HepG2 (cell line): ENCODE measurements around the gene MYADML2. TPM values are rescaled to one million over a fixed set of nuclear protein-coding genes. Genes with fewer than 3 reads are reported as not detected.

Experiments used
- ADNP ChIP-seq: sonication (generic); formaldehyde crosslinking; IDR thresholded peaks from 2 replicates; pipeline ENCODE4 v1.4.0; 2020; ENCODE audit warnings: missing genetic modification reagents
- AGO2 ChIP-seq: fragments of 200-400 bp; formaldehyde crosslinking; optimal IDR thresholded peaks from 2 replicates; pipeline ENCODE3; 2017; ENCODE audit warnings: mild to moderate bottlenecking, low read depth, low read length, moderate library complexity
- ATM ChIP-seq: fragments of 450-650 bp; IDR thresholded peaks from 2 replicates; pipeline ENCODE4 v1.7.1; 2017; ENCODE audit warnings: mild to moderate bottlenecking, borderline replicate concordance
- ATRX ChIP-seq: sonication (generic); formaldehyde crosslinking; IDR thresholded peaks from 2 replicates; pipeline ENCODE4 v1.4.0; 2020; ENCODE audit warnings: missing genetic modification reagents, borderline replicate concordance
- BHLHE40 ChIP-seq: IDR thresholded peaks from 2 replicates; pipeline ENCODE4 v1.6.1; 2011; ENCODE audit warnings: low read length, improper control_type of control experiment
- FOXM1 ChIP-seq: sonication (generic); formaldehyde crosslinking; IDR thresholded peaks from 2 replicates; pipeline ENCODE4 v1.5.0; 2020; ENCODE audit warnings: missing genetic modification reagents
- JUND ChIP-seq: sonication (generic); formaldehyde crosslinking; IDR thresholded peaks from 2 replicates; pipeline ENCODE4 v1.8.0; 2022; ENCODE audit warnings: mild to moderate bottlenecking, missing genetic modification reagents
- POLR2A ChIP-seq, 2 experiments: IDR thresholded peaks; 2 replicates each; pipeline ENCODE4 v1.6.1; 2011; ENCODE audit warnings: low read depth in 2 of 2, low read length in 2 of 2, mild to moderate bottlenecking in 1 of 2, moderate library complexity in 1 of 2; ENCODE audit not compliant: insufficient read depth in 1 of 2
- RNF2 ChIP-seq: fragments of 450-650 bp; conservative IDR thresholded peaks from 2 replicates; pipeline ENCODE4 v1.6.1; 2016; ENCODE audit warnings: low read depth
- SPEN ChIP-seq: sonication (generic); formaldehyde crosslinking; IDR thresholded peaks from 2 replicates; pipeline ENCODE4 v1.5.1; 2020; ENCODE audit warnings: low read depth, mild to moderate bottlenecking, missing genetic modification reagents
- ZBTB42 ChIP-seq: sonication (generic); formaldehyde crosslinking; IDR thresholded peaks from 2 replicates; pipeline ENCODE4 v1.5.0; 2020; ENCODE audit warnings: mild to moderate bottlenecking, missing genetic modification reagents
- ZC3H13 ChIP-seq: sonication (generic); formaldehyde crosslinking; IDR thresholded peaks from 2 replicates; pipeline ENCODE4 v1.8.1; 2023; ENCODE audit warnings: mild to moderate bottlenecking, missing genetic modification reagents, moderate library complexity
- ZKSCAN5 ChIP-seq: sonication (generic); formaldehyde crosslinking; IDR thresholded peaks from 2 replicates; pipeline ENCODE4 v1.5.1; 2020; ENCODE audit warnings: mild to moderate bottlenecking, missing genetic modification reagents
- ZNF562 ChIP-seq: sonication (generic); formaldehyde crosslinking; IDR thresholded peaks from 2 replicates; pipeline ENCODE4 v1.8.0; 2022; ENCODE audit warnings: missing genetic modification reagents, borderline replicate concordance
- ZNF574 ChIP-seq: sonication (generic); formaldehyde crosslinking; IDR thresholded peaks from 2 replicates; pipeline ENCODE4 v1.4.0; 2020; ENCODE audit warnings: missing genetic modification reagents
- ZNF619 ChIP-seq: sonication (generic); formaldehyde crosslinking; IDR thresholded peaks from 2 replicates; pipeline ENCODE4 v1.4.0; 2020; ENCODE audit warnings: mild to moderate bottlenecking, missing genetic modification reagents
- polyA plus RNA-seq, 8 experiments: library from polyadenylated mRNA; depleted of rRNA in 3 of 8; stranded (reverse) in 7 of 8; unstranded in 1 of 8; fragments of >200 nt; fragmentation: Illumina TruSeq in 4 of 8; extraction: Trizol in 4 of 8; gene quantifications; 2 replicates each; pipeline versions ENCODE4 v1.2.1 to v1.2.3, GENCODE V29; 2011 to 2016; ENCODE audit warnings: low read depth in 4 of 8, missing spikeins in 1 of 8, mixed read lengths in 1 of 8; ENCODE audit not compliant: insufficient read depth in 1 of 8
- total RNA-seq, 5 experiments: library from RNA; depleted of rRNA; stranded (reverse); fragments of >200 nt; fragmentation: Illumina TruSeq; extraction: Trizol; gene quantifications; 2 replicates each; pipeline ENCODE4 v1.2.3, GENCODE V29; 2016; ENCODE audit warnings: low read depth in 1 of 5
- TF ChIP-seq, protein P1 (sequence below): sonication (generic); formaldehyde crosslinking; IDR thresholded peaks from 2 replicates; pipeline ENCODE4 v1.5.1; 2020; ENCODE audit warnings: mild to moderate bottlenecking, missing genetic modification reagents, moderate library complexity
- TF ChIP-seq, protein P2 (sequence below): sonication (generic); formaldehyde crosslinking; IDR thresholded peaks from 2 replicates; pipeline ENCODE4 v1.5.0; 2020; ENCODE audit warnings: mild to moderate bottlenecking, missing genetic modification reagents, moderate library complexity

The MYADML2 gene
- total and polyA plus RNA-seq, 2 of the 13 experiments (the other 11 are each of a cell fraction or from before 2014, with no cell fraction given), result not detected

GRCh38 chr17:81911277-81911961 lies 35.6 kb downstream of the MYADML2 start, which contains the start of gene PCYT2 (continued):
- TF ChIP-seq, protein P1, sequence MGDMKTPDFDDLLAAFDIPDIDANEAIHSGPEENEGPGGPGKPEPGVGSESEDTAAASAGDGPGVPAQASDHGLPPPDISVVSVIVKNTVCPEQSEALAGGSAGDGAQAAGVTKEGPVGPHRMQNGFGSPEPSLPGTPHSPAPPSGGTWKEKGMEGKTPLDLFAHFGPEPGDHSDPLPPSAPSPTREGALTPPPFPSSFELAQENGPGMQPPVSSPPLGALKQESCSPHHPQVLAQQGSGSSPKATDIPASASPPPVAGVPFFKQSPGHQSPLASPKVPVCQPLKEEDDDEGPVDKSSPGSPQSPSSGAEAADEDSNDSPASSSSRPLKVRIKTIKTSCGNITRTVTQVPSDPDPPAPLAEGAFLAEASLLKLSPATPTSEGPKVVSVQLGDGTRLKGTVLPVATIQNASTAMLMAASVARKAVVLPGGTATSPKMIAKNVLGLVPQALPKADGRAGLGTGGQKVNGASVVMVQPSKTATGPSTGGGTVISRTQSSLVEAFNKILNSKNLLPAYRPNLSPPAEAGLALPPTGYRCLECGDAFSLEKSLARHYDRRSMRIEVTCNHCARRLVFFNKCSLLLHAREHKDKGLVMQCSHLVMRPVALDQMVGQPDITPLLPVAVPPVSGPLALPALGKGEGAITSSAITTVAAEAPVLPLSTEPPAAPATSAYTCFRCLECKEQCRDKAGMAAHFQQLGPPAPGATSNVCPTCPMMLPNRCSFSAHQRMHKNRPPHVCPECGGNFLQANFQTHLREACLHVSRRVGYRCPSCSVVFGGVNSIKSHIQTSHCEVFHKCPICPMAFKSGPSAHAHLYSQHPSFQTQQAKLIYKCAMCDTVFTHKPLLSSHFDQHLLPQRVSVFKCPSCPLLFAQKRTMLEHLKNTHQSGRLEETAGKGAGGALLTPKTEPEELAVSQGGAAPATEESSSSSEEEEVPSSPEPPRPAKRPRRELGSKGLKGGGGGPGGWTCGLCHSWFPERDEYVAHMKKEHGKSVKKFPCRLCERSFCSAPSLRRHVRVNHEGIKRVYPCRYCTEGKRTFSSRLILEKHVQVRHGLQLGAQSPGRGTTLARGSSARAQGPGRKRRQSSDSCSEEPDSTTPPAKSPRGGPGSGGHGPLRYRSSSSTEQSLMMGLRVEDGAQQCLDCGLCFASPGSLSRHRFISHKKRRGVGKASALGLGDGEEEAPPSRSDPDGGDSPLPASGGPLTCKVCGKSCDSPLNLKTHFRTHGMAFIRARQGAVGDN (CRISPR knock-in tag), result no peak
- TF ChIP-seq FOXM1 (CRISPR knock-in tag), result no peak
- TF ChIP-seq ZNF562 (CRISPR knock-in tag), result no peak
- TF ChIP-seq ZC3H13 (CRISPR knock-in tag), result peak; percentile 67; the same call in 1 of the 2 replicates
- peak; percentile 87 for TF ChIP-seq AGO2
- TF ChIP-seq SPEN (CRISPR knock-in tag), result 0 out of 2 replicates have a peak, but pooled peaks have one; percentile 0
- peak in 1 of 2 experiments; percentile 30; a peak in 1 of 4 replicates for TF ChIP-seq POLR2A (IDR thresholded peaks at IDR 0.05; ENCODE audit: insufficient read depth in 1 of 2, low read depth in 2 of 2, low read length in 2 of 2)
- TF ChIP-seq ZNF619, result no peak
- TF ChIP-seq ATRX (CRISPR knock-in tag), result no peak
- no peak for TF ChIP-seq ZBTB42 (CRISPR knock-in tag)
- peak; percentile 5; the same call in 1 of the 2 replicates for TF ChIP-seq ZNF574 (CRISPR knock-in tag)
- no peak for TF ChIP-seq ZKSCAN5 (CRISPR knock-in tag)
- no peak for TF ChIP-seq RNF2
- TF ChIP-seq ATM, result no peak
- TF ChIP-seq, protein P2, sequence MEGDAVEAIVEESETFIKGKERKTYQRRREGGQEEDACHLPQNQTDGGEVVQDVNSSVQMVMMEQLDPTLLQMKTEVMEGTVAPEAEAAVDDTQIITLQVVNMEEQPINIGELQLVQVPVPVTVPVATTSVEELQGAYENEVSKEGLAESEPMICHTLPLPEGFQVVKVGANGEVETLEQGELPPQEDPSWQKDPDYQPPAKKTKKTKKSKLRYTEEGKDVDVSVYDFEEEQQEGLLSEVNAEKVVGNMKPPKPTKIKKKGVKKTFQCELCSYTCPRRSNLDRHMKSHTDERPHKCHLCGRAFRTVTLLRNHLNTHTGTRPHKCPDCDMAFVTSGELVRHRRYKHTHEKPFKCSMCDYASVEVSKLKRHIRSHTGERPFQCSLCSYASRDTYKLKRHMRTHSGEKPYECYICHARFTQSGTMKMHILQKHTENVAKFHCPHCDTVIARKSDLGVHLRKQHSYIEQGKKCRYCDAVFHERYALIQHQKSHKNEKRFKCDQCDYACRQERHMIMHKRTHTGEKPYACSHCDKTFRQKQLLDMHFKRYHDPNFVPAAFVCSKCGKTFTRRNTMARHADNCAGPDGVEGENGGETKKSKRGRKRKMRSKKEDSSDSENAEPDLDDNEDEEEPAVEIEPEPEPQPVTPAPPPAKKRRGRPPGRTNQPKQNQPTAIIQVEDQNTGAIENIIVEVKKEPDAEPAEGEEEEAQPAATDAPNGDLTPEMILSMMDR, result peak; percentile 47
- no peak for TF ChIP-seq JUND
- TF ChIP-seq ADNP (CRISPR knock-in tag), result no peak
- 0 out of 2 replicates have a peak, but pooled peaks have one; percentile 43 for TF ChIP-seq BHLHE40
